Muscle of leg (tissue), 11 donors: ENCODE measurements around the gene NEU2. TPM values are rescaled to one million over a fixed set of nuclear protein-coding genes. Genes with fewer than 3 reads are reported as not detected.

ENCODE experiments used
- DNase-seq: peaks from one replicate; pipeline ENCODE4 v3.0.0; 2013
- H3K27ac ChIP-seq: one replicate; pipeline ENCODE4 v1.5.1; 2013; ENCODE audit warnings: mild to moderate bottlenecking, low read length, control low read depth
- H3K27me3 ChIP-seq: one replicate; pipeline ENCODE4 v1.6.1; 2013; ENCODE audit warnings: low read length; ENCODE audit not compliant: control insufficient read depth, insufficient read depth
- H3K36me3 ChIP-seq: one replicate; pipeline ENCODE4 v1.6.1; 2013; ENCODE audit warnings: low read length; ENCODE audit not compliant: control insufficient read depth, insufficient read depth
- H3K4me1 ChIP-seq: one replicate; pipeline ENCODE4 v1.6.1; 2013; ENCODE audit warnings: low read length; ENCODE audit not compliant: control insufficient read depth, insufficient read depth
- H3K4me3 ChIP-seq: one replicate; pipeline ENCODE4 v1.5.1; 2013; ENCODE audit warnings: low read length, control low read depth
- H3K9me3 ChIP-seq: replicated peaks from 2 replicates; pipeline ENCODE4 v1.6.1; 2013; ENCODE audit warnings: low read depth, low read length; ENCODE audit not compliant: control insufficient read depth
- WGBS: methylation state at CpG from one replicate; pipeline ENCODE4 v1.1.5; 2013; ENCODE audit warnings: missing lambda C conversion rate; ENCODE audit not compliant: insufficient coverage; 5-methylcytosine and 5-hydroxymethylcytosine counted together
- polyA plus RNA-seq, 8 donors: library from polyadenylated mRNA; unstranded; fragments of 120-200 nt; gene quantifications; one replicate each; pipeline versions ENCODE4 v1.2.1 to v1.2.3, GENCODE V29; 2013; ENCODE audit warnings: inconsistent platforms in 1 of 8, low replicate concordance in 1 of 8; ENCODE audit not compliant: insufficient read length in 8 of 8, insufficient read depth in 1 of 8
- total RNA-seq: library from RNA; stranded (reverse); fragments of 120-200 nt; gene quantifications from one replicate; pipeline ENCODE4 v1.2.4, GENCODE V29; 2013

The NEU2 gene
- total and polyA plus RNA-seq, 9 donors, result not detected

- H3K27ac ChIP-seq, result no peak overlapping the region
- H3K36me3 ChIP-seq, result no peaks in the 10 kb centered on the region
- 93% methylated on average over 37 of the region's 37 CpGs for WGBS
- H3K9me3 ChIP-seq, result no peaks in the 10 kb centered on the region
- no peaks in the 10 kb centered on the region for H3K27me3 ChIP-seq
- peaks cover 14% of the 10 kb centered on the region for H3K4me1 ChIP-seq
- no peak overlapping the region for H3K4me3 ChIP-seq
- no peak for DNase-seq
Measured at GRCh38 chr2:233034091-233034882, 1.8 kb downstream of the NEU2 start.

GRCh38 chr2:233035426-233036161, 3.1 kb downstream of the NEU2 start:
- Histone ChIP-seq H3K4me3 (no peak overlapping the region), H3K4me1 (peaks cover 14% of the 10 kb centered on the region), H3K9me3 (no peaks in the 10 kb centered on the region), H3K27ac (no peak overlapping the region), H3K27me3 (no peaks in the 10 kb centered on the region), H3K36me3 (no peaks in the 10 kb centered on the region)
- 89% methylated on average over 23 of the region's 23 CpGs for WGBS
- no peak for DNase-seq

- H3K27me3 ChIP-seq, result no peaks in the 10 kb centered on the region
- no peaks in the 10 kb centered on the region for H3K36me3 ChIP-seq
- H3K27ac ChIP-seq, result no peak overlapping the region
- H3K9me3 ChIP-seq, result no peaks in the 10 kb centered on the region
- peaks cover 14% of the 10 kb centered on the region for H3K4me1 ChIP-seq
- no peak overlapping the region for H3K4me3 ChIP-seq
- WGBS, result 78% methylated on average over 10 of the region's 12 CpGs
- no peak for DNase-seq
Measured at GRCh38 chr2:233036162-233036838, 3.8 kb downstream of the NEU2 start.

GRCh38 chr2:233037078-233037477, 4.6 kb downstream of the NEU2 start:
- DNase-seq, result no peak
- no peak overlapping the region for H3K4me3 ChIP-seq
- WGBS, result no CpG with 5 or more reads among the region's 2 CpGs
- H3K9me3 ChIP-seq, result no peaks in the 10 kb centered on the region
- no peaks in the 10 kb centered on the region for H3K36me3 ChIP-seq
- no peaks in the 10 kb centered on the region for H3K27me3 ChIP-seq
- no peak overlapping the region for H3K27ac ChIP-seq
- H3K4me1 ChIP-seq, result peaks cover 6% of the 10 kb centered on the region

- Histone ChIP-seq H3K4me1 (no peaks in the 10 kb centered on the region), H3K27ac (no peak overlapping the region), H3K4me3 (no peak overlapping the region), H3K9me3 (no peaks in the 10 kb centered on the region), H3K27me3 (no peaks in the 10 kb centered on the region), H3K36me3 (no peaks in the 10 kb centered on the region)
- DNase-seq, result no peak
- 72% methylated on average over 3 of the region's 8 CpGs for WGBS
Measured at GRCh38 chr2:233039212-233039845, 6.9 kb downstream of the NEU2 start.

GRCh38 chr2:233039846-233040530, 7.5 kb downstream of the NEU2 start:
- Histone ChIP-seq H3K27me3 (no peaks in the 10 kb centered on the region), H3K4me3 (no peak overlapping the region), H3K9me3 (no peaks in the 10 kb centered on the region), H3K27ac (no peak overlapping the region), H3K36me3 (no peaks in the 10 kb centered on the region), H3K4me1 (no peaks in the 10 kb centered on the region)
- DNase-seq, result no peak
- WGBS, result 77% methylated on average over 5 of the region's 10 CpGs

GRCh38 chr2:233040571-233040970, 8.1 kb downstream of the NEU2 start:
- Histone ChIP-seq H3K4me3 (no peak overlapping the region), H3K9me3 (no peaks in the 10 kb centered on the region), H3K4me1 (no peaks in the 10 kb centered on the region), H3K27ac (no peak overlapping the region), H3K27me3 (no peaks in the 10 kb centered on the region), H3K36me3 (no peaks in the 10 kb centered on the region)
- no peak for DNase-seq
- WGBS, result 78% methylated on average over 4 of the region's 4 CpGs

- Histone ChIP-seq H3K36me3 (no peaks in the 10 kb centered on the region), H3K27me3 (no peaks in the 10 kb centered on the region), H3K9me3 (no peaks in the 10 kb centered on the region), H3K4me1 (no peaks in the 10 kb centered on the region), H3K27ac (no peak overlapping the region), H3K4me3 (no peak overlapping the region)
- 84% methylated on average over 9 of the region's 10 CpGs for WGBS
- no peak for DNase-seq
Measured at GRCh38 chr2:233041722-233042323, 9.4 kb downstream of the NEU2 start.

- 82% methylated on average over 5 of the region's 9 CpGs for WGBS
- no peak overlapping the region for H3K4me3 ChIP-seq
- H3K27me3 ChIP-seq, result no peaks in the 10 kb centered on the region
- H3K36me3 ChIP-seq, result no peaks in the 10 kb centered on the region
- no peak overlapping the region for H3K27ac ChIP-seq
- no peaks in the 10 kb centered on the region for H3K9me3 ChIP-seq
- DNase-seq, result no peak
- no peaks in the 10 kb centered on the region for H3K4me1 ChIP-seq
Measured at GRCh38 chr2:233042549-233042948, 10.1 kb downstream of the NEU2 start.
